ENCODE data around the gene NCBP3. TPM values are rescaled to one million over a fixed set of nuclear protein-coding genes. Genes with fewer than 3 reads are reported as not detected.

The NCBP3 gene
- total and polyA plus RNA-seq, 9 of the 15 experiments (the other 6 are each of a cell fraction or from before 2014, with no cell fraction given) = 3.1 to 25.5 (median 20.5) TPM

GRCh38 chr17:3892095-3892998, 46.3 kb upstream of the NCBP3 start (continued):
- TF ChIP-seq YY1 (IDR thresholded peaks at IDR 0.05; ENCODE audit: borderline replicate concordance in 1 of 3, control insufficient read depth in 1 of 3, extremely low read depth in 1 of 3, insufficient read depth in 3 of 3, insufficient read length in 1 of 3, insufficient replicate concordance in 2 of 3, low read depth in 1 of 3, low read length in 2 of 3) = no peak
- no peak for TF ChIP-seq ZNF184 (CRISPR knock-in tag; IDR thresholded peaks at IDR 0.05)
- no peak for TF ChIP-seq BCL6 (CRISPR knock-in tag; IDR thresholded peaks at IDR 0.05)
- no peak for TF ChIP-seq ATF6 (CRISPR knock-in tag; IDR thresholded peaks at IDR 0.05)
- no peak for TF ChIP-seq SPI1 (IDR thresholded peaks at IDR 0.05; ENCODE audit: borderline replicate concordance, low read depth, low read length)
- TF ChIP-seq ZBTB26 (CRISPR knock-in tag; IDR thresholded peaks at IDR 0.05) = no peak
- TF ChIP-seq RBM17 (IDR thresholded peaks at IDR 0.05; ENCODE audit: borderline replicate concordance, low read depth, low read length) = no peak
- TF ChIP-seq SMARCA5 (IDR thresholded peaks at IDR 0.05) = no peak
- no peak for TF ChIP-seq BRCA1 (IDR thresholded peaks at IDR 0.05)
- no peak for TF ChIP-seq BRCA1 (CRISPR knock-in tag; IDR thresholded peaks at IDR 0.05)
- no peak for TF ChIP-seq NR4A1 (CRISPR knock-in tag; IDR thresholded peaks at IDR 0.05)
- TF ChIP-seq NR4A1 (tag; IDR thresholded peaks at IDR 0.05) = no peak
- TF ChIP-seq ESRRB (CRISPR knock-in tag; IDR thresholded peaks at IDR 0.05; ENCODE audit: borderline replicate concordance) = no peak
- TF ChIP-seq ZBED1 (IDR thresholded peaks at IDR 0.05) = no peak
- TF ChIP-seq ZNF408 (CRISPR knock-in tag; IDR thresholded peaks at IDR 0.05; ENCODE audit: low read depth) = no peak
- TF ChIP-seq ZNF785 (CRISPR knock-in tag; IDR thresholded peaks at IDR 0.05) = no peak
- TF ChIP-seq ETV5 (CRISPR knock-in tag; IDR thresholded peaks at IDR 0.05; ENCODE audit: low read depth) = no peak
- TF ChIP-seq NR0B1 (IDR thresholded peaks at IDR 0.05; ENCODE audit: partially characterized antibody) = no peak
- TF ChIP-seq PATZ1 (CRISPR knock-in tag; IDR thresholded peaks at IDR 0.05; ENCODE audit: borderline replicate concordance) = no peak
- TF ChIP-seq NEUROD1 (IDR thresholded peaks at IDR 0.05; ENCODE audit: borderline replicate concordance, low read depth, low read length, partially characterized antibody) = no peak
